Glutamatergic neuron (in vitro differentiated cells): ENCODE results near the gene H2AZ2. TPM values are rescaled to one million over a fixed set of nuclear protein-coding genes. Genes with fewer than 3 reads are reported as not detected.

Experiments
- DNase-seq: peaks from one replicate; pipeline ENCODE4 v3.0.0; 2022
- H3K27ac Mint-ChIP-seq: one replicate; pipeline ENCODE4 v1.8.0; 2020; ENCODE audit warnings: mild to moderate bottlenecking, mixed read lengths, inconsistent platforms; ENCODE audit not compliant: unreplicated experiment
- H3K27me3 Mint-ChIP-seq: one replicate; pipeline ENCODE4 v1.8.0; 2020; ENCODE audit warnings: mild to moderate bottlenecking, moderate library complexity, mixed read lengths, inconsistent platforms; ENCODE audit not compliant: unreplicated experiment
- H3K36me3 Mint-ChIP-seq: one replicate; pipeline ENCODE4 v1.8.0; 2020; ENCODE audit warnings: mild to moderate bottlenecking, mixed read lengths, inconsistent platforms; ENCODE audit not compliant: unreplicated experiment
- H3K4me1 Mint-ChIP-seq: one replicate; pipeline ENCODE4 v1.8.0; 2020; ENCODE audit warnings: mild to moderate bottlenecking, low read depth, mixed read lengths, inconsistent platforms; ENCODE audit not compliant: unreplicated experiment
- H3K4me3 Mint-ChIP-seq: one replicate; pipeline ENCODE4 v1.8.0; 2020; ENCODE audit warnings: mild to moderate bottlenecking, mixed read lengths, inconsistent platforms; ENCODE audit not compliant: unreplicated experiment
- H3K9me3 Mint-ChIP-seq: one replicate; pipeline ENCODE4 v1.8.0; 2020; ENCODE audit warnings: mild to moderate bottlenecking, moderate library complexity, mixed read lengths, inconsistent platforms; ENCODE audit not compliant: unreplicated experiment
- total RNA-seq: library from RNA; stranded (reverse); fragmentation: NEBNext Ultra II Directional; extraction: Animal tissue kit (Norgen Biotek cat#: 25700); gene quantifications from one replicate; pipeline ENCODE4 v1.2.1, GENCODE V29; 2021; ENCODE audit not compliant: unreplicated experiment
- TF ChIP-seq, protein P1 (sequence below): fragments of 200-600 bp; sonication (generic); IDR thresholded peaks from one replicate; pipeline ENCODE4 v1.5.0; 2021; ENCODE audit not compliant: partially characterized antibody, unreplicated experiment

The H2AZ2 gene
- total RNA-seq, 1 donor from 2014 or later: 180 TPM

DNA sequence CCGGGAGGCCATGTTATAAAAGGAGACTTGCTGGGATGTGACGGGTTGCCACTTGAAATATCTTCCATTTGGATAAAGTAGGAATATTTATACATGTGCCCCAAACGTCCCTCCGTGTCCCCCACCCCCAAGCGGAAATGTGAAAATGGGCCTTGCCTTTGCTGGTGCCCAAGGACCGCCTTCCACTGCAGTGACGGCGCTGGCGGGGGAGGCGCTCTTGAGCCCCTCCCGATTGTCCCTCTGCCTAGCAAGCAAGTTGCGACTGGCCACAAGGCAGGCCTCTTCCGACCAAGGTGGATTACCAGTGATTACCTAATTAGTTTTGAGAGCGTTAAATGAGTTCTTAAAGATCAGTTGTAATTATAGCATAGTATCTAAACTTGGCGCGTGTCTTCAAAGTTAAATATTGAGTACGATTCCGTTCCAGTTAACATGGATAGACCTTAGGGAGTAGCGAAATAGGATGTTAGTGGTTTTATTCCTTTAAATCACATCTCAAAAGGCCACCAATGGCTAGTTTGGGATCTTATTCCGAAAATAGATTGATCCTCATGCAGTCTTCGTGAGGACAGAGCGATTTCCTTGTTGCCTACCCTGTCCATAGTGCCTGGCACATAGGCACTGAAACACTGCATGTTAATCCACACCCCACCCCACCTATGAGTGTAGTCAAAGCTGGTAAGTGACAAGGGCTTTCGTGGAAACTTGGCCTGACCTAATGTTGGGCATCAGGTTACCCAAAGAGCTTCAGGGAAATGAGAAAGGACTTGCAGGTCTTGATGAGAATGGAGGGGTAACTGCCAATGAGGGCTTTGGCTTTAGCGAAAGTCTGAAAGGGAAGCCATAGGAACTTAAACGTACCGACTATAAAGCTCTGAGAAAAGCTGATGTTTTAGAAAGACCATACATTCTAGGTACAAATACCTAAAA lies 50.3 kb downstream of the H2AZ2 start:
- H3K27me3 Mint-ChIP-seq: peaks cover 11% of the 10 kb centered on the region
- H3K36me3 Mint-ChIP-seq: no peaks in the 10 kb centered on the region
- H3K9me3 Mint-ChIP-seq: peaks cover 11% of the 10 kb centered on the region
- TF ChIP-seq, protein P1, sequence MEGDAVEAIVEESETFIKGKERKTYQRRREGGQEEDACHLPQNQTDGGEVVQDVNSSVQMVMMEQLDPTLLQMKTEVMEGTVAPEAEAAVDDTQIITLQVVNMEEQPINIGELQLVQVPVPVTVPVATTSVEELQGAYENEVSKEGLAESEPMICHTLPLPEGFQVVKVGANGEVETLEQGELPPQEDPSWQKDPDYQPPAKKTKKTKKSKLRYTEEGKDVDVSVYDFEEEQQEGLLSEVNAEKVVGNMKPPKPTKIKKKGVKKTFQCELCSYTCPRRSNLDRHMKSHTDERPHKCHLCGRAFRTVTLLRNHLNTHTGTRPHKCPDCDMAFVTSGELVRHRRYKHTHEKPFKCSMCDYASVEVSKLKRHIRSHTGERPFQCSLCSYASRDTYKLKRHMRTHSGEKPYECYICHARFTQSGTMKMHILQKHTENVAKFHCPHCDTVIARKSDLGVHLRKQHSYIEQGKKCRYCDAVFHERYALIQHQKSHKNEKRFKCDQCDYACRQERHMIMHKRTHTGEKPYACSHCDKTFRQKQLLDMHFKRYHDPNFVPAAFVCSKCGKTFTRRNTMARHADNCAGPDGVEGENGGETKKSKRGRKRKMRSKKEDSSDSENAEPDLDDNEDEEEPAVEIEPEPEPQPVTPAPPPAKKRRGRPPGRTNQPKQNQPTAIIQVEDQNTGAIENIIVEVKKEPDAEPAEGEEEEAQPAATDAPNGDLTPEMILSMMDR: peak; percentile 58
- peaks cover 15% of the 10 kb centered on the region for H3K4me1 Mint-ChIP-seq
- H3K4me3 Mint-ChIP-seq: peak overlapping the region; percentile 99
- DNase-seq: peak; percentile 84
- peak overlapping the region; percentile 98 for H3K27ac Mint-ChIP-seq

DNA sequence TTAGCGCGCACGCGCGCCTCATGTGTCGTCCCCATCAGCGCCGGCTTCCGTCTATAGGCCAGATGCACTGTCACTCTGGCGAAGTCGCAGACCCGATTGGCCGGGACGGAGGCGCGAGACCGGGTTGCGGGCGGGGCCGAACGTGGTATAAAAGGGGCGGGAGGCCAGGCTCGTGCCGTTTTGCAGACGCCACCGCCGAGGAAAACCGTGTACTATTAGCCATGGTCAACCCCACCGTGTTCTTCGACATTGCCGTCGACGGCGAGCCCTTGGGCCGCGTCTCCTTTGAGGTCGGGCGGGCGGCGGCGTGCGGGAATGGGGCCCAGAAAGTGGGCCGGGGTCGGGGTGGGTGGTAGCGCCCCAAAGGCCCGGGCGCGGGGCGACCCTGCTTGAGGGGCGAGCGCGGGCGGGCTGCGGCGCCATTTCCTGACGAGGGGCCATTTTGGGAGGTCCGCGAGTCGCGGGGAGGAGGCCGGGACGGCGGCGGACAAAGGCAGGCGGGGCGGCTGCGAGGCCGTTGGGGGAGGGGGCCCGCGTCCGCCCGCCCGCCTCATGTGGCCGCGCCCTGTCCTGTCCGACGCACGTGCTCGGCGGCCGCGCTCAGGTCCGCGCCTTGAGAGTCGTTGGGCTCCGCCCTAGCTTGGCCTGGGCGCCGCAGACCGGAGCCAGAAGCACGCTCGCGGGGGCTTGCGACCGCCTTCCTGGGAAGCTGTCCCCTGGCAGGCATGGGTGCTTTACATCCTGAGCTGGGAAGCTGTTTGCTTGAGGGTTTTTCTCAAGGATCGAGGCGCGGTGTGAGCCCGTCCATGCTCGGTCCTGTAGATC lies 51.2 kb downstream of the H2AZ2 start, which contains the start of gene PPIA:
Gene PPIA, plus strand, starts transcription at position 178 of the 825 bp plus-strand sequence. Its CDS starts 44 bp downstream, at position 222.
- H3K4me1 Mint-ChIP-seq: peaks cover 15% of the 10 kb centered on the region
- peaks cover 11% of the 10 kb centered on the region for H3K9me3 Mint-ChIP-seq
- peak within 1 kb of the TSS; percentile 98 for H3K27ac Mint-ChIP-seq
- no peaks in the 10 kb centered on the region for H3K36me3 Mint-ChIP-seq
- H3K27me3 Mint-ChIP-seq: peaks cover 9% of the 10 kb centered on the region
- peak within 1 kb of the TSS; percentile 99 for H3K4me3 Mint-ChIP-seq
- DNase-seq: peak; percentile 98
- TF ChIP-seq, protein P1: no peak

DNA sequence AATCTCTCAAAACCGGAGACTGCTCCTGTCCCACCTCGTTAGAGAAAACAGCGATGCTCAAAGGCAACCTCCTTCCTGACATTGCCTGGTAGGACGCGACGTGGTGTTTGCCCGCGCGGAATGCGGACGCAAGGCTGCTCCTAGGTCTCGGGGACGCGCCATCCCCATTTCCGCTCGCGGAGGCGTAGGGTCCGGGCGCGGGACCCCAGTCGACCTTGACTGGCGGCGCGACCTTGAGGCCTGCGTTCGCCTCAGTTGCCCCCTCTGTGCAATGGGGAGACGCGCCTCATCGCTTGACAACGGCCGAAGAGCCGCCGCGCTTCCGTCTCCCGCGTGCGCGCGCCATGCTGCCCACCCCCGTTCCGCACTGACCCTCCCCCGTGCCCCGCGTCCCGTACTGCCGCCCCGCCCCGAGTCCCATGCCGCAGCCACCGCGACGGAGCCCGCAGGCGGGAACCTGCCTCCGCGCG lies 51.8 kb downstream of the H2AZ2 start:
- Mint-ChIP-seq H3K4me3 (peak overlapping the region; percentile 81), H3K27ac (peak overlapping the region; percentile 87), H3K36me3 (no peaks in the 10 kb centered on the region), H3K9me3 (peaks cover 11% of the 10 kb centered on the region), H3K4me1 (peaks cover 11% of the 10 kb centered on the region), H3K27me3 (peaks cover 9% of the 10 kb centered on the region)
- TF ChIP-seq, protein P1: no peak
- DNase-seq: no peak

DNA sequence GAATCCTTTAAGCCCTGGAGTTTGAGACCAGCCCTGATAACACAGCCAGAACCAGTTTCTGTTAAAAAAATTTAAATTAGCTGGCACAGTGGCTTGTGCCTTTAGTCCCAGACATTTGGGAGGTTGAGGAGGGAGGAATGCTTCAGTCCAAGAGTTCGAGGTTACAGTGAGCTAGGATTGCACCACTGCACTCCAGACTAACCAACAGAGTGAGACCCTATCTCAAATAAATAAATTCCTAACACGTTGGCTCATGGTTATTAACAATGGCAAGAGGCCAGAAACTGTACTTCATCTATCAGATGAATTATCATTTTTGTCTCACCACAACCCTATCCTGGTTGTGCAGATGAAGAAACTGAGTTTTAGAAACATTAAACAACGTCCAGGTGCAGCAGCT lies 53.6 kb downstream of the H2AZ2 start:
- peaks cover 7% of the 10 kb centered on the region for H3K27me3 Mint-ChIP-seq
- DNase-seq: no peak
- no peak overlapping the region for H3K27ac Mint-ChIP-seq
- TF ChIP-seq, protein P1: no peak
- peaks cover 11% of the 10 kb centered on the region for H3K9me3 Mint-ChIP-seq
- H3K4me1 Mint-ChIP-seq: peaks cover 8% of the 10 kb centered on the region
- no peaks in the 10 kb centered on the region for H3K36me3 Mint-ChIP-seq
- no peak overlapping the region for H3K4me3 Mint-ChIP-seq
